Measurements from ENCODE around the gene EYS. TPM values are rescaled to one million over a fixed set of nuclear protein-coding genes. Genes with fewer than 3 reads are reported as not detected.

EYS gene
- polyA plus RNA-seq, 2 of the 4 experiments (the other 2 are of a cell fraction): 0.03 to 0.06 TPM

- WGBS (ENCODE audit: missing lambda C conversion rate): 34% methylated on average over 2 of the region's 2 CpGs
- no peaks in the 10 kb centered on the region for H3K4me1 ChIP-seq
- H3K27ac ChIP-seq: no peak overlapping the region
- FAIRE-seq (no peak), DNase-seq (ENCODE audit: low read depth in 1 of 2, low spot score in 1 of 2) (no peak), ATAC-seq (no peak)
- CTCF ChIA-PET: no interaction called here
- POLR2A ChIA-PET: no interaction called here
- no peak overlapping the region for H3K4me2 ChIP-seq
- H3K9me3 ChIP-seq: no peaks in the 10 kb centered on the region
- no peak for TF ChIP-seq ZNF302 (CRISPR knock-in tag; IDR thresholded peaks at IDR 0.05)
- TF ChIP-seq HOXB5 (CRISPR knock-in tag; IDR thresholded peaks at IDR 0.05): no peak
- no peak for TF ChIP-seq HMGXB4 (CRISPR knock-in tag; IDR thresholded peaks at IDR 0.05; ENCODE audit: borderline replicate concordance)
- no peak for TF ChIP-seq CBX8 (IDR thresholded peaks at IDR 0.05)
- TF ChIP-seq ELK1 (IDR thresholded peaks at IDR 0.05; ENCODE audit: low read depth, low read length): no peak
- no peak for TF ChIP-seq EP300 (IDR thresholded peaks at IDR 0.05)
- no peak for TF ChIP-seq REST (IDR thresholded peaks at IDR 0.05)
- TF ChIP-seq MYC (IDR thresholded peaks at IDR 0.05; ENCODE audit: borderline replicate concordance, low read length): no peak
- no peak for TF ChIP-seq HDAC2 (IDR thresholded peaks at IDR 0.05)
- no peak for TF ChIP-seq RFX5 (IDR thresholded peaks at IDR 0.05)
- no peak for TF ChIP-seq NPAS2 (CRISPR knock-in tag; IDR thresholded peaks at IDR 0.05; ENCODE audit: borderline replicate concordance)
- no peak for TF ChIP-seq HOXB13 (CRISPR knock-in tag; IDR thresholded peaks at IDR 0.05; ENCODE audit: low read depth)
- no peak for TF ChIP-seq JUN (IDR thresholded peaks at IDR 0.05)
- no peak overlapping the region for H3K4me3 ChIP-seq
These were observed 1027.6 kb downstream of the EYS start for GRCh38 chr6:64679416-64679815.

GRCh38 chr6:64672651-64673050 lies 1034.4 kb downstream of the EYS start:
- FAIRE-seq (no peak), DNase-seq (ENCODE audit: low read depth in 1 of 2, low spot score in 1 of 2) (no peak), ATAC-seq (no peak)
- H3K9me3 ChIP-seq: no peaks in the 10 kb centered on the region
- 52% methylated on average over 4 of the region's 4 CpGs for WGBS (ENCODE audit: missing lambda C conversion rate)
- H3K4me1 ChIP-seq: no peaks in the 10 kb centered on the region
- ChIA-PET POLR2A (no interaction called here), CTCF (no interaction called here)
- no peak overlapping the region for H3K4me2 ChIP-seq
- TF ChIP-seq HMGXB4 (CRISPR knock-in tag; IDR thresholded peaks at IDR 0.05; ENCODE audit: borderline replicate concordance) (no peak), MYC (IDR thresholded peaks at IDR 0.05; ENCODE audit: borderline replicate concordance, low read length) (no peak), EP300 (IDR thresholded peaks at IDR 0.05) (no peak), BHLHE40 (IDR thresholded peaks at IDR 0.05; ENCODE audit: low read depth, low read length) (no peak), EHF (CRISPR knock-in tag; IDR thresholded peaks at IDR 0.05) (no peak), CHD4 (IDR thresholded peaks at IDR 0.05; ENCODE audit: borderline replicate concordance) (no peak), POLR2AphosphoS2 (conservative IDR thresholded peaks at IDR 0.05; ENCODE audit: low read length) (no peak), HEYL (CRISPR knock-in tag; IDR thresholded peaks at IDR 0.05) (no peak), HDAC2 (IDR thresholded peaks at IDR 0.05) (no peak)
- H3K27ac ChIP-seq: no peak overlapping the region
- H3K4me3 ChIP-seq: no peak overlapping the region

Measured in A549 (cell line).